NK-92 (cell line): Measurements from ENCODE around the gene PANX2.
"Not testable (repeated sequence)": the region's sequence is repeated elsewhere in the genome, so short reads cannot be mapped to it uniquely, and the experiment has no call there.

ENCODE experiments used
- DNase-seq: peaks from one replicate; lab custom pipeline; 2025; ENCODE audit not compliant: unreplicated experiment; lab: John Stamatoyannopoulos, UW

Gene PANX2

DNA sequence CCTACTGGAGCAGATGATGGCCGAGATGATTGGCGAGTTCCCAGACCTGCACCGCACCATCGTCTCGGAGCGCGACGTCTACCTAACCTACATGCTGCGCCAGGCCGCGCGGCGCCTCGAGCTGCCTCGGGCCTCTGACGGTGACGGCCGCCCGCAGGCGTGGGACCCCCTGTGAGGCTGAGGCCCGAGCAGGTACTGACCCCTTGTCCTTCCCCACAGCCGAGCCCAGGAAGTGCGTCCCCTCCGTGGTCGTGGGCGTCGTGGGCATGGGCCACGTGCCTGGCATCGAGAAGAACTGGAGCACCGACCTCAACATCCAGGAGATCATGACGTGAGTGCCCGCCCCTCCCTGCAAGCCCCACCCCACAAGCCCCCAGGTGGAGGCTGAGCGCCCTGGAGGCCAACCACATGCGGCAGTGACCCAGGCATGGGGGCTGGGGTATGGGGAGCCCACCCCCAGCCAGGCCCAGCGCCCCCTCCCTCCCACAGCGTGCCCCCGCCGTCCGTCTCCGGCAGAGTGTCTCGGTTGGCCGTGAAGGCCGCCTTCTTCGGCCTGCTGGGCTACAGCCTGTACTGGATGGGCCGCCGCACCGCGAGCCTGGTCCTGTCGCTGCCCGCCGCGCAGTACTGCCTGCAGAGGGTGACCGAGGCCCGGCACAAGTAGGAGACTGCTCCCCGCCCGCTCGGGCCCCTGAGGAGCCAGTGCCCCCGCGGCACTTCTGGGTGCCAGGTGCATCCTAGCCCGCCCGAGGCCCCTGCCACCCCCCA, 27.5 kb downstream of the PANX2 start:
- DNase-seq, result no peak

DNA sequence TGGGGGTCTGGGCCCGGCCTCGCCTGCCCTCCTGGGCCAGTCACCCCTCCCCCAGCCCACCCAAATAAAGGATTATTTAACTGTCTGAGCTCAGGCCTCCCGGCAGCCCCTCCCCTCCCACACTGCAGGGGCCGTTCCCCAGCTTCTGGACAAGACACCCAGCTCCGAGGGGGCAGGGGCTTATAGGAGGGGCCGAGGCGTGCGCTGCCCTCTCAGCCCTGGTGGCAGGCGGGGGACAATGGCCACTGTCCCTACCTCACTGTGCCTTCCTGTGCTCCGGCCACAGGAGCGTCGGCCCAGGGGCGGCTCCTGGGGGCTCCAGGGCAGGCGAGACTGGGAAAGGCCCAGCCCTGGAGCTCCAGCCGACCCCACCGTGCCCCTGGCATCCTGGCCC, 28.1 kb downstream of the PANX2 start:
- DNase-seq, result no peak

DNA sequence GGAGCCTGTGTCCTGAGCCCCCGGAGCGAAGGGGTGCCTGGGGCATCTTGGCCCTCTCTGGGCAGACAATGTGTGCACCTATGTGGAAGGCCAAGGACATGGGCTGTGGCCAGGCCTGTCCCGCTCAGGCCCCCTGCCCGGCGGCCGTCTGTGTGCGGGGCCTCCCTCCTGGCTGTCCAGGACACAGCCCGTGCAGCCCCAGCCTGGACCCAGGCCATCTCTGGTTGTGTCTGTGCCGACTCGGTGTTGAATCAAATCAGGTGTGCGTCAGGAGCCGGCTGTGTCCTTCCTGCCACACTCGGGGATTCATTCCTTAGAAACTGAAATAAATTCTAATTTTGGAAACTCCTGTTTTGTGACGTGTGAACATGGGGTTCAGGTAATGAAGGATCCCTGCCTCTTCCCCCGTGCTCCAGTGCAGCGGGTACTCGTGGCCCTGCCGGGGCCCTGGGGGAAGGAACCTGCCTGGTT, 28.8 kb downstream of the PANX2 start:
- no peak for DNase-seq

DNA sequence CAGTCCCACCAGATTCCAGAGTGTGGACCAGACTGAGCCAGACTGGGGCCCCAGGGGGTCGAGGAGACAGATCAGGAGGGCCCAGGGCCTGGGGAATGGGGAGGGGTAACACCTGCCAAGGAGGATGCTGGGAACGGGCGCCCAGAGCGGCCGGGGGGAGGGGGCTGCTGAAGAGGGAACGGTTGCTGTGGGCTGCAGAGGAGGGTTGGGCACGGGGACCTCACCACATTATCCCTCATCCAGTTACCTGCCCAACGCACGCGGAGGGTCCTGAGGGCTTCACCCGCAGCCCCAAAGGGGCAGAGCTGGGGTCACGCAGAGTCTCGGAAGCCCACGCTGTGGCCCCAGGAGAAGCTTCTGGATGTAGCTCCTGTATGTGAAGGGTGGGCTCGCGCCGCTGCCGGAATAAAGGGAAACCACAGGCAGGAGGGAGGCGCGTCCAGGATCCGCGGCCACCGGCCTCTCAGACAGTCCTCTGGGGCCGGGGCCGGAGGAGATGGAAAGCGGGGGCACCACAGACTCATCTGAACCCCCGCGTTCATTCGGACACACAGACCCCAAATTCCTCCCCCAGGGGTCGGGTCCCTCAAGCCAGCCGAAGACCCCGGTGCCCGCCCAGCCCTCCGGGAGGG, 29.4 kb downstream of the PANX2 start:
- no peak for DNase-seq

DNA sequence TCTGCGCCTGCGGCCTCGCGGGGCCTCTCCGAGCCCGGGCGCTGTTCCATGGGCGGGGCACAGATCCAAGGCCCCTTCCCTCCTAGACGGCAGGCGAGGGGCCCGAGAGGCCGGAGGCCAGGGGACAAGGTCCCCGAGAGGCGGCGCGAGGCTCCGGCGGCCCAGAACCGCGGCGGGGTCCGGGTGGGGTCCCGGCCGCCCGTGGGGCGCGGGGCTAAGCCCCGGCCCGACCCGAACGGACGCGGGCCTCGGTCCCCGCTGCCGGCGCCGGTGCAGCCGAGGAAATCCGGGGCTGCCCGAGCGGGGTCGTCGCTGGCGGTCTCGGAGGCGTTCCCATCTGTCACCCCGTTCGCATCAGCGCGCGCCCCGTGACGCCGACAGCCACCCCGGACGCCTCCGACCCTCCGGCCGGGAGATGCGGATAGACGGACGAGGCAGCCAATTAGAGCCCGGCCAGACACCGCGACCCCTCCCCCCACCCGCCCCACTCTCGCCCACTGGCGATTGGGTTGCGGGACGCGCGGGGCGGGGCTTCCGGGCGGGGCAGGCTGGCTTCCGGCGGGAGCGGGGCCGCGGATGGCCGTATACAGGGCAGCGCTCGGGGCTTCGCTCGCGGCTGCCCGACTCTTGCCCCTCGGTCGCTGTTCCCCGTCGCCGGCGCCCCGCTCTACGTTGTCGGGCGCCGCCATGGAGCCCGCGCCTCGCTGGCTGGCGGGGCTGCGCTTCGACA, 30.1 kb downstream of the PANX2 start, which contains the start of gene SELENOO:
TSS of gene SELENOO (plus strand) at position 551 of the 730 bp plus-strand sequence. CDS start at position 577, 26 bp downstream.
- peak; percentile 39 for DNase-seq

DNA sequence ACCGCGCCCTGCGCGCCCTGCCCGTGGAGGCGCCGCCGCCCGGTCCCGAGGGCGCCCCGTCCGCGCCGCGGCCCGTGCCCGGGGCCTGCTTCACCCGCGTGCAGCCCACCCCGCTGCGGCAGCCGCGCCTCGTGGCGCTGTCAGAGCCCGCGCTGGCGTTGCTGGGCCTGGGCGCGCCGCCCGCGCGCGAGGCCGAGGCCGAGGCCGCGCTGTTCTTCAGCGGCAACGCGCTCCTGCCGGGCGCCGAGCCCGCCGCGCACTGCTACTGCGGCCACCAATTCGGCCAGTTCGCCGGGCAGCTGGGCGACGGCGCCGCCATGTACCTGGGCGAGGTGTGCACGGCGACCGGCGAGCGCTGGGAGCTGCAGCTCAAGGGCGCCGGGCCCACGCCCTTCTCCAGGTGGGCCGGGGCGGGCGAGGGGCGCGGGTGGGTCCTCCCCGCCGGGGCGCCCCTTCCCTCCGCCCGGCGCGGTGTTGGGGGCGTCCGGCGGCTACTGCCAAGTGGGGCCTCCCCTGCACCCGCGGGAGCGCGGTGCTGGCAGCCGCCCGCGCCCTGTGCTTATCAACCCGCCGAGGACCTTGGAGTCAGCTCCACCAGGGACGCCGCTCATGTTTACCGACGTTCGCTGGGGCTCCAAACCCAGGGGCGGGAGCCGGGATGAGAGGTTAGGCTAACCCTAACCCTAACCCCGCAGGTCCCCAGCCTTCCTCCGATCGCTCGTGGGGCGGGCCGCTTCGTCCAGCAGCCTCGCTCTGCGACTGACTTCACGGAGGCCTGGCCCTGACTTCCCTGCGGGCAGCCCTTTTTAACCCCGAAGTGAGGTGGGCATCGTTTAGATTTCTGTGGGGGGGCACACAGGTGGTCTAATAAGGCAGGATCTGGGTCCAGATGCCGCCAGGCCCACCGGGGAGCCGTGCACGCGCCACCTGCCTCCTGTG, 30.9 kb downstream of the PANX2 start:
- no peak for DNase-seq

DNA sequence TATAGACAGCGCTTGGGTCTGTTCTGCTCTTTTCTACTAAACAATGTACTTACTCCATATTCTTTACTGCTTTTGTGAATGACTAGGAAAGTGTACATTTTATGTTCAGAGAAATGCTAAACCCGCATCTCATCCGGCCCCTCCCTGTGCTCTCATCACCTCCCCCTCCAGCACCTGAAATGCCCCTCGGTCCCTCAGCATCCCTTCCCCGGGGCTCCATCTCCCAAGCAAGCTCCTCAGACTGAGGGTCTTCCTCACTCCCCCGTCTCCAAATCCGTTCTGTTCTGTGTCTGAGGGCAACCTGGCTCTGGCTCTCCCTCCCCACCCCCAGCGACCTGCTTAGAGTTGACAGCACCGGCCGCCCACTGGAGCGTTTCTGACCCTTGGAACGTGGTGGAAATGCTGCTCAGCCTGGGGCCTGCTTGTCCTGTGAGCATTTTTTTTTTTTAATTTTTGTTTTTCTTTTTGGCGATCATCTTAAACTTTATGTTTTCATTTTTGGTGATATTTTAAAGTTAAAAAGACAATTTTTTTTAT, 31.7 kb downstream of the PANX2 start:
- no peak for DNase-seq

DNA sequence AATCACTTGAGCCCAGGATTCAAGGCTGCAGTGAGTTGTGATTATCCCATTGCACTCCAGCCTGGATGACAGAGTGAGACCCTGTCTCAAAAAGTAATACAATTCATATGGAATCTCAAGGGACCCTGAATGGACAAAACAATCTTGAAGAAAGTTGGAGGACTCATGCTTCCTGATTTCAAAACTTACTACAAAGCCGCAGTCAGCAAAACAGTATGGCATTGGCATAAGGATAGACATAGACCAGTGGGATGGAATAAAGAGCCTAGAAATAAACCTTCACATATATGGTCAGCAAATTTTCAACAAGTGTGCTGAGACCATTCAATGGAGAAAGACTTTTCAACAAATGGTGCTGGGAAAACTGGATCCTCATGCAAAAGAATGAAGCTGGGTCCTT, 32.8 kb downstream of the PANX2 start:
- DNase-seq, result no peak

DNA sequence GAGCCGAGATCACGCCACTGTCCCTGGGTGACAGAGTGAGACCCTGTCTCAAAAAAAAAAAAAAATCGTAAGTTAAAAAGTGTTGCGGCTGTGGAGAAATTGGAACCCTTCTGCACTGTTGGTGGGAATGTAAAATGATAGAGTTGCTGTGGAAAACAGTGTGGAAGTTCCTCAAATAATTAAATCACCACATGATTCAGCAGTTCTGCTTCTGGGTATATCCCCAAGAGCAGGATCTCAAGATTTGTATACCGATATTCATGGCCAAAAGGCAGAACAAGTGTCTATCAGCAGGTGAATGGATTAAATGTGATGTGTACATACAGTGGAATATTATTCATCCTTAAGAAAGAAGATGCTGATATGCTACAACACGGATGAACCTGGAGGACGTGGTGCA, 34.0 kb downstream of the PANX2 start:
- no peak for DNase-seq

DNA sequence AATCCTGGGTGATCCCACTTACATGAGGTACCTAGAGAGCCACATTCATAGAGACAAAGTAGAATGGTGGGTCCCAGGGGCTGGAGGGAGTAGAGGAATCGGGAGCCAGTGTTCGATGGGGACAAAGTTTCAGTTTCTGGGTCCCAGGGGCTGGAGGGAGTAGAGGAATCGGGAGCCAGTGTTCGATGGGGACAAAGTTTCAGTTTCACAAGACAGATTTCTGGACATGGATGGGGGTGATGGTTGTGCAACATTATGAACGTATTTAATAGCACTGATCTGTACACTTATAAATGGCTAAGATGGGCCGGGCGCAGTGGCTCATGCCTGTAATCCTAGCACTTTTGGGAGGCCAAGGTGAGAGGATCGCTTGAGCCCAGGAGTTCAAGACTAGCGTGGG, 34.5 kb downstream of the PANX2 start:
- DNase-seq, result not testable (repeated sequence)

DNA sequence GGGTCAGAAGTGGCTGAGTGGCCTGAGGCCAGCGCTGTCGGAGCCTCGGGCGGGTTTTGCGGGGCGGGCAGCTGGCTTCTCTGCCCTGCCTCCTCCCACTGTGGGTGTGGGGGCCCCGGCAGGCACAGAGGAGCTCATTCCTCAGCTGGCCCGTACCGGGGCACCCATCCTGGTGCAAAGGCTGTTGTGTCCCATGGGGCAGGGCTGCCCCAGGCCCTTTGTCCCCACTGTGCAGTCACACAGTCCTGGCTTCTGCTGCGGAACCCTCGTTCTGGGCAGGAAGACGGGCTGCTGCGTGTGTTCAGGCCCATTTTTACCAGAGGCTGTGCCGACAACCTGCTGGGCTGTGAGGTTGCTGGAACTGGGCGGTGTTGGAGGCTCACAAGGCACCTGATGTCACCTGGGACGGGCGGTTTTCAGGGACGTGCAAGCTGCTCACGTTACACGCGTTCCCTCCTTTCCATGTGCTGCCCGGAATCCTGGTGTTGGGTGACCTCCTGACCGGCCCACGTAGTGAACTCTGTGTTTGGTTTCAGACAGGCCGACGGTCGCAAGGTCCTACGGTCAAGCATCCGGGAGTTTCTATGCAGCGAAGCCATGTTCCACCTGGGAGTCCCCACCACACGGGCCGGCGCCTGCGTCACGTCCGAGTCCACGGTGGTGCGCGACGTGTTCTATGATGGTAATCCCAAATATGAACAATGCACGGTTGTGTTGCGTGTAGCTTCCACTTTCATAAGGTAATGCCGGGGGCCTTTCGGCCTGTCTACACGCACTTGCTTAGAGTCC, 35.4 kb downstream of the PANX2 start:
- DNase-seq, result no peak

DNA sequence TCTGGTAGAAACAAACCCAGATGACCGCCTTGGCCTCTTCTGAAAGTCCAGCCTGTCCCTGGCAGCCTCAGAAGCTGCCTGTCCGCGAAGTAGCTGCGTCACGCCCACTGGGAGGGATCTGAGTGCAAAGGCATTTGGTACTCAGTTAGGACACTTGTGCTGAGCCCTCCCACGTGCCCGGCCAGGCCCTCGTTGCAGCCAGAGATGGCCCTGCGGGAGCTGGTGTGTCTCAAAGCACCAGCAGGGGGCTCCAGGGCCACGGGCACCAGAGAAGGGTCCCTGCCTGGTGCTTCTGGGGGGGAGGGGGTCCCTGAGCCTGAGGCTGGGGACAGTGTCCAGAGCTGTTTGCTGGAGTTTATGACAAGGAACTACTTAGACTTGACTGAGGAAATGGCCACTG, 36.1 kb downstream of the PANX2 start:
- DNase-seq, result no peak

DNA sequence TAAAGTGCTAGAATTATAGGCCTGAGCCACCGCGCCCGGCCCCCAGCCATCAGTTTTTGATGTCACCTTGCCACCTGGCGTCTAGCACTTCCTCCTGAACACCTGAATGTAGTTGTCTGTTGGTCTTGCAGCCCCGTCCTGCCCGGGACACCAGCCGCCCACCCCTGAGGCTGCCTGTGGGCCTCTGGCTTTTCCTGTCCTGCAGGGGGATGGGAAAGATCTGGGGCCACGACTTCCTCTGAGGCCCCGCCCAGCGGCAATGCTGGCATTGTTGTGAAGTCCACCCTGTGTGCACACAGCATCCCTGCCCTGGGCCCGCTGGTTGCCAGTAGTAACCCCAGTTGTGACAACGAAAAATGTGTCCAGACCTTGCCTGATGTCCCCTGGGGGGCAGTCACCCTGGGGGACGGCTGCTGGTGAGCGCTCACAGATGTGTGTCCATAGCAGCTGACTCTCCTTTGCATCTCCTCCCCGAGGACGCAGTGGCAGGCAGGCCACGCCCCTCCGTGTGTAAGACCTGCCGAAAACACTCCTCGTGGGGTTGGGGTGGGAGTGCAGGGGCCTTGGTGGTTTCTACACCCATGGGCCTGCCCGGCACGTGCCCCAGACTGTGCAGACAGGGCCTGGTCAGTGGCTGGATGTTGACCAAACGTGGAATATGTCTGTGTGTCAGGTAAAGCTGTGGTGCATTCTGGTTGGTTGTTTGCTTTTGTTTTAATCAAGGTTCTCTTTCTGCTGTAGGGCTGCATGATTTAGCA, 37.0 kb downstream of the PANX2 start:
- no peak for DNase-seq

DNA sequence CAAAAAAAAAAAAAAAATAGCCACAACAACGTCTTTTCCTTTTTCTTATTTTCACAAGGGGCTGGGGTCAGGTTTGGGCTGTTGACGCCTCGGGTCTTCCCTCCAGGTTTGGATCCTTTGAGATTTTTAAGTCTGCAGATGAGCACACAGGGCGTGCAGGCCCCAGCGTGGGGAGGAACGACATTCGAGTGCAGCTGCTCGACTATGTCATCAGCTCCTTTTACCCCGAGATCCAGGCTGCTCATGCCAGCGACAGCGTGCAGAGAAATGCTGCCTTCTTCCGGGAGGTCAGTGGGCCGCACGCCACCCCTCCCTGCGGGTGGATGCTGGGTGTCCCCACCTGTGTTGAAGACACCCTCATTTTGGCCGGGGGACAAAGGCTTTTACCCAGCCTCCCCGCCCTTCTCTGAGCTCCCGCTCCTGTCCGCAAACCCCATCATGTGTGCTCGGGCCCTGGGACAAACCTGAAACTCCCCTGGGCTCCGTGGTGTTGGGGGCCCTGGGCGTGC, 38.0 kb downstream of the PANX2 start:
- DNase-seq, result no peak

DNA sequence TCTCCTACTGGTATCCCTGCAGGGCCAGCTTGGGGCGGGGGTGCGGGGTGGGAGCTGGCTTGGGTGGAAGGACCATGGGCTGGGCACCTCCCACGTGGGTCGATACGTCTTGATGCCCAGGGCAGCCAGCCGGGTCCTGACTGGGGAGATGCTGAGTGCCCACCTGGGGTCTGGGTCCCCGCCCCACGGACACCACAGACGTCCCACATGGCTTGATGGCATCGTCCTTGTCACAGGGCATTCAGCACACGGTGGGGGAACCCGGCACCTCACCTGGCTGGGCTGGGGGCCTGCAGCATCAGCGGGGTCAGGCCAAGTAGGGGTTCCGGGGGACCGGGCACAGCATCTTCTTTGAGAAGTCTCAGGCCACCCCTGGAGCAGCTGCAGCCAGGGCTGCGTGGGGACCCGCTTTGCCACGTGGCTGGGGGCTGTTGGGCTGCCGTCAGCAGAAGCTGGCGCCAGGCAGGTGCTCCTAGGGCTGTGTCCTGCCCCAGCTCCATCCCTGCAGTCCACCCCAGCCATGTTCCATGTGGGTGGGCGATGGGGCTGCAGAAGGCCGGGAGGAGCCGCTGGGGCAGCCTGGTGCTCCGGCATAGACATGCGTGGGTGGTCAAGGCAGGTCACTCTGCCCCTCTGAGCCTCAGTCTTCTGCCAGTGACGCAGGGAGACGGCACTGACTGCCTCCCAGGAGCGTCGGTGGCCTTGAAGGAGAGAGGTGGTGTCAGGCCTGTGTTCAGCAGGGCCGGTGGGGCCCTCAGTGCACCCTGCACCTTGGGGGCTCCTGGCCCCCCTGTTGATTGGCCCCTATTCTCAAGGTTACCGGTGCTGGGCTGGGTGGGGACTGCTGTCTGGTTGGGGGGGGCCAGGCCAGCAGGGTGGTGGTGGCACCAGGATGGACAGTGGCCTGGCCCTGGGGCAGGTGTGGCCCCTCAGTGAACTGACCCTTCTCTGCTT, 38.7 kb downstream of the PANX2 start:
- DNase-seq, result no peak

DNA sequence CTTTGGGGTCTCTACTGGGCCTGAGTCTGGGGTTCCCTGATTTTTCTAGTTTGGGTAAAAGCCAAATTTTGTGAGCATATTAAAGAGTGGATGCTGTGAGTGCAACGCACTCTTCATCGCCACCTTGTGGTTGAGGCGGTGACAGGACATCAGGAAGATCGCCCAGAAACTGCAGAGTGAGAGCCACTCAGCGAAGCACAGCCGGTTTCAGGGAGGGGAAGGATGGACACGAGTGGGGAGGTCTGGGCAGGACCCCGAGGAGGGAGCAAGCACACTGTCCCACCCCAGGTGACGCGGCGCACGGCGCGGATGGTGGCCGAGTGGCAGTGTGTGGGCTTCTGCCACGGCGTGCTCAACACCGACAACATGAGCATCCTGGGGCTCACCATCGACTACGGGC, 39.4 kb downstream of the PANX2 start:
- no peak for DNase-seq

DNA sequence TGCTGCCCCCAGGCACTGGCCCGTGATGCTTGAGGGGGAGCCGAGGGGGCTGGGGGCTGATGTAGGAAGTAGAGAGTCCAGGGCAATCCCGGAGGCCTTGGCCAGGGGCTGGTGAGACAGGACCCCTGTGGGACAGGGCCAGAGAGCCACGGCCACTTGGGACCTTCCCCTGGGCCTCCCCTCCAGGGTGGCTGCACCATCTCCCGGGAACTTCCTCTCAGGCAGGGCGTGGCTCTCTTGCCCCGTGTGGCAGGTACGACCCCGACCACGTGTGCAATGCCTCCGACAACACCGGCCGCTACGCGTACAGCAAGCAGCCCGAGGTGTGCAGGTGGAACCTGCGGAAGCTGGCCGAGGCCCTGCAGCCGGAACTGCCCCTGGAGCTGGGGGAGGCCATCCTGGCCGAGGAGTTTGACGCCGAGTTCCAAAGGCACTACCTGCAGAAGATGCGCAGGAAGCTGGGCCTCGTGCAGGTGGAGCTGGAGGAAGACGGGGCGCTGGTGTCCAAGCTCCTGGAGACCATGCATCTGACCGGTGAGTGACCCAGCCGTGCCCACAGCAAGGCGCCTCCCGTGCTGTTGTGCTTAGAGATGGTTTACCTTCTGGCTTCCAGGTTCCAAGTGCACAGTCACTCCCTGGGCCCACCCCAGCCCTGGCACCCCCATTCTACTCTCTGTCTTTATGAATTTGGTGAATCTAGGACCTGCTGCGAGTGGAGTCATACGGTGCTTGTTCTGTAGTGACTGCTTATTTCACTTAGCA, 40.0 kb downstream of the PANX2 start:
- DNase-seq, result no peak
